Measurements from ENCODE around the gene SNRNP25.
"Not testable (repeated sequence)": the region's sequence is repeated elsewhere in the genome, so short reads cannot be mapped to it uniquely, and the experiment has no call there.

Gene SNRNP25

GRCh38 chr16:41439-42068 is 12.1 kb upstream of the SNRNP25 start:
- no peak for DNase-seq (ENCODE audit: low spot score)
- TF ChIP-seq, protein P1, sequence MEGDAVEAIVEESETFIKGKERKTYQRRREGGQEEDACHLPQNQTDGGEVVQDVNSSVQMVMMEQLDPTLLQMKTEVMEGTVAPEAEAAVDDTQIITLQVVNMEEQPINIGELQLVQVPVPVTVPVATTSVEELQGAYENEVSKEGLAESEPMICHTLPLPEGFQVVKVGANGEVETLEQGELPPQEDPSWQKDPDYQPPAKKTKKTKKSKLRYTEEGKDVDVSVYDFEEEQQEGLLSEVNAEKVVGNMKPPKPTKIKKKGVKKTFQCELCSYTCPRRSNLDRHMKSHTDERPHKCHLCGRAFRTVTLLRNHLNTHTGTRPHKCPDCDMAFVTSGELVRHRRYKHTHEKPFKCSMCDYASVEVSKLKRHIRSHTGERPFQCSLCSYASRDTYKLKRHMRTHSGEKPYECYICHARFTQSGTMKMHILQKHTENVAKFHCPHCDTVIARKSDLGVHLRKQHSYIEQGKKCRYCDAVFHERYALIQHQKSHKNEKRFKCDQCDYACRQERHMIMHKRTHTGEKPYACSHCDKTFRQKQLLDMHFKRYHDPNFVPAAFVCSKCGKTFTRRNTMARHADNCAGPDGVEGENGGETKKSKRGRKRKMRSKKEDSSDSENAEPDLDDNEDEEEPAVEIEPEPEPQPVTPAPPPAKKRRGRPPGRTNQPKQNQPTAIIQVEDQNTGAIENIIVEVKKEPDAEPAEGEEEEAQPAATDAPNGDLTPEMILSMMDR (IDR thresholded peaks at IDR 0.05; ENCODE audit: extremely low read depth, missing control alignments): no peak

DNA sequence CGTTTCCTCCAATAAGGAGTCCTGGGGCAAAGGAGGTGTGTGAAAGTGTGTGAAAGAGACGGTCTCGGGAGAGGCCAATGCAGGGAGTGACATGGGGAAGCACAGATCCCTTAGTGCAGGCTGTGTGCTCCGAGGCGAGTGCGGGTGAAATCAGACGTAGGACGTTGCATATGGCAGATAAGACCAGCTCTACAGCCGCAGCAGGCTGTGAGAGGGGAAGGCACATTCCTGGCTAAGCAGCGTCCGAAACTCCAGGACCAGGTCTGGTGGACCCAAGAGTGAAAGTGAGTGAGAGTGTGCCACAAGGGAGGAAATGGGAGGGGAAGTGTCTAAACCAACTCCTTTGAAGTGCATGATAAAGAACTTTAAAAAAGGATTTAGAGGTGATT is 11.6 kb upstream of the SNRNP25 start:
- TF ChIP-seq, protein P1 (IDR thresholded peaks at IDR 0.05; ENCODE audit: extremely low read depth, missing control alignments): no peak
- DNase-seq (ENCODE audit: low spot score): no peak

GRCh38 chr16:42691-43090 is 10.9 kb upstream of the SNRNP25 start:
- DNase-seq (ENCODE audit: low spot score): no peak
- TF ChIP-seq, protein P1 (IDR thresholded peaks at IDR 0.05; ENCODE audit: extremely low read depth, missing control alignments): no peak

- TF ChIP-seq, protein P1 (IDR thresholded peaks at IDR 0.05; ENCODE audit: extremely low read depth, missing control alignments): no peak
- no peak for DNase-seq (ENCODE audit: low spot score)
These were observed 10.3 kb upstream of the SNRNP25 start for GRCh38 chr16:43294-43693.

DNA sequence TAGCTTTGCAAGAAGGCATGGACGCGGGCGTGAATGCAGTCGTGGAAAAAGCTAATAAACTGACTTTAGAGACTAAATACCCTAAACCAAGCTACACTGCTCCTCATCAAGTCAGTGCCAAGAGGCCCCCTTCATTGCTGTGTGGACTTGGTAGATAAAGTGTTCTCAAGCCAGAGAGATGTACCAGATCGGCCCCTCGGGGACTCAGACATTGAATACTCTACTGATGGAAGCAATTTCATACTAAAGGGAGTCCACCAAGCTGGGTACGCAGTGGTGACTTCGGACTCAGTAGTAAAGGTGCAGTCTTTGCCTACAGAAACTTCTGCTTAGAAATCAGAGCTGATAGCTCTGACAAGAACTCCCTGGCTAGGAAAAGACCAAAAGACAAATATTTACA is 9.0 kb upstream of the SNRNP25 start:
- TF ChIP-seq, protein P1 (IDR thresholded peaks at IDR 0.05; ENCODE audit: extremely low read depth, missing control alignments): no peak
- DNase-seq (ENCODE audit: low spot score): no peak

GRCh38 chr16:45454-45853 is 8.2 kb upstream of the SNRNP25 start:
- no peak for DNase-seq (ENCODE audit: low spot score)
- TF ChIP-seq, protein P1 (IDR thresholded peaks at IDR 0.05; ENCODE audit: extremely low read depth, missing control alignments): no peak

DNA sequence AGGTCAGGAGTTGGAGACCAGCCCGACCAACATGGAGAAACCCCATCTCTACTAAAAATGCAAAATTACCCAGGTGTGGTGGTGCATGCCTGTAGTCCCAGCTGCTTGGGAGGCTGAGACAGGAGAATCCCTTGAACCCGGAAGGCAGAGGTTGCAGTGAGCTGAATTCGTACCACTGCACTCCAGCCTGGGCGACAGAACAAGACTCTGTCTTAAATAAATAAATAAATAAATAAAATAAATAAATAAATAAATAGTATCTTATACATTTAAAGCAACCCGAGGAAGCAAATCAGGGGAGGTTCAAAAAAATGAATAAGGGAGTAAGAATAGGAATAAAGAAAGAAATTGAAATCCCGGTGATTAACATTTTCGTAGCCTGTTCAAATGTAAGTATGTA is 7.1 kb upstream of the SNRNP25 start:
- not testable (repeated sequence) for DNase-seq (ENCODE audit: low spot score)

DNA sequence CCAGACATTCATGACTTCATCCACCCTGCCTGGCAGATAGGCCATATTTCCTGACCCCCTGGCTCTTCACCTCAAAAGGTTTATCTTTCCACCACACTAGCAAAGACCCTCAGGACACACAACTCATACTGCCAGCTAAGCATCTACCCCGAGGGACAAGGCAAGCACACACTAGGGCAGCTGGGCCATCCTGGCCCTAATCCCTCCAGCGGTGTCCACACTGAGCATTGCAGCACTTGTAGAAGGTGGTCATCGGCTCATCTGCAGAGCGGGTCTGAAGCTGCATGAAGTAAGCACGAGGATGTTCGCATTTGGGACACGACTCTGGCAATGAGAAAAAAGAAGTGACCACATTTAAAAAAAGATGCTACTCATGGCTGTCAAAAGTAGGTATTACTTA is 6.4 kb upstream of the SNRNP25 start:
- DNase-seq (ENCODE audit: low spot score): no peak
- TF ChIP-seq, protein P1 (IDR thresholded peaks at IDR 0.05; ENCODE audit: extremely low read depth, missing control alignments): no peak
